GM18508 (cell line): ENCODE measurements around the gene TRUB2.

Experiments used
- ATAC-seq: cut with Tn5 transposase; IDR thresholded peaks from one replicate; pipeline ENCODE4 v1.9.1; 2021; ENCODE audit warnings: moderate number of reproducible peaks; ENCODE audit not compliant: insufficient read depth, unreplicated experiment

The TRUB2 gene, protein sequence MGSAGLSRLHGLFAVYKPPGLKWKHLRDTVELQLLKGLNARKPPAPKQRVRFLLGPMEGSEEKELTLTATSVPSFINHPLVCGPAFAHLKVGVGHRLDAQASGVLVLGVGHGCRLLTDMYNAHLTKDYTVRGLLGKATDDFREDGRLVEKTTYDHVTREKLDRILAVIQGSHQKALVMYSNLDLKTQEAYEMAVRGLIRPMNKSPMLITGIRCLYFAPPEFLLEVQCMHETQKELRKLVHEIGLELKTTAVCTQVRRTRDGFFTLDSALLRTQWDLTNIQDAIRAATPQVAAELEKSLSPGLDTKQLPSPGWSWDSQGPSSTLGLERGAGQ

DNA sequence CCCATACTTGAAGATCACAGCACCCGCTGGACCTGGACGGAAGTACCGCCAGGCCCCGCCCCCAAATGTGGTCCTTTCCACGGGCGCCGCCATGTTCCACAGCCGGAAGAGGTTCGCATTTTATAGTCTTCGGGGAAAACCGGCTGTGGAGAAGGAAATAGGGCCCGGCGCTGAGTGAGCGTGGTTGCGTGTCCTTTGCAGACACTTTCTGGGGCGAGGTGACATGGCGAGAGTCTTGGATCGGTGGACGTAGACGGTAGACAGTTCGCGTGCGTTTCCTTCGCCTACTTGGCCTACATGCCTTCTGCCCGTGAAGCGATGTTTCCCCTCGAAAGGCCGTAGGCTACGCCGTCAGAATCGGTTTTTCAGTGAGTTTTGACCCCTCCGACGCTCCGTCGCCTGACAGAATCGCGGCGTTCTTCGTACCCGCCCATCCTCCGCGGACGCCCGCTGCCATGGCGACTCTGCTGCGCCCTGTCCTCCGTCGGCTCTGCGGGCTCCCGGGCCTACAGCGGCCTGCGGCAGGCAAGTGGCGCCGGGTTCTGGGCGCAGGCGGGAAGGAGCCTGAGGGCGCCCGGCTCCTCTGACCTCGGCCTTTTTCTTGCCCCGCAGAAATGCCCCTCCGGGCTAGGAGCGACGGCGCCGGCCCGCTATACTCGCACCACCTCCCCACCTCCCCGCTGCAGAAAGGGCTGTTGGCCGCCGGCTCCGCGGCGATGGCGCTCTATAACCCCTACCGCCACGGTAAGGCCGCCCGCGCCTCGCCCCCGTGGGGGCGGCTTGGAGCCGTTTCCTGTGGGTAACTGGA, at the start of gene TRUB2, which contains the start of gene COQ4:
Gene TRUB2 (minus strand): TSS at position 44 of the 808 bp plus-strand sequence. CDS start 39 bp downstream, at position 5.
Gene COQ4 (plus strand): TSS at position 436 of the 808 bp plus-strand sequence. CDS start 20 bp downstream, at position 456.
- ATAC-seq: peak; percentile 55

DNA sequence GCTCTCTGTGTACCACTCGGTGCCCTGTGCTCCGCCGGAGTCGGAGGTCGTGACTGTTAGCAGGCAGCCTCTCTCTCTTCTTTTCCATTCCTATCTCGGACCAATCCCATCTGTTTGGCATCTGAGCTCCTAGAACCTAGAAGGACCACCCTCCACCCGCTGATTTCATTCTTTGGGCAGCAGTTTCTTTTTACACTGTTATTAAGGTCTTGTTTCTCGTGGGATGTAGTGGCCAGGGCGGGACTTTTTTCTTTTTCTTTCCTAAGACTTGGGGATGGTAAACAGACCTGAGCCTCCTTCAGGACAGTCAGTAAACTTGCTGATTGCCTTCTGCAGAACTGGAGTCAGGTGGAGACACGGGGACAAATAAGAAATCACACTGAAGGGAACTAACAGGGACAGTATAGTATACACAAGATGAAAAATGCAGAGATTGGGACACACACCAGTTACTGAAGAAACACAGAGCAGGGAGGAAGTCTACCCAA, 49.4 kb upstream of the TRUB2 start:
- ATAC-seq: no peak

DNA sequence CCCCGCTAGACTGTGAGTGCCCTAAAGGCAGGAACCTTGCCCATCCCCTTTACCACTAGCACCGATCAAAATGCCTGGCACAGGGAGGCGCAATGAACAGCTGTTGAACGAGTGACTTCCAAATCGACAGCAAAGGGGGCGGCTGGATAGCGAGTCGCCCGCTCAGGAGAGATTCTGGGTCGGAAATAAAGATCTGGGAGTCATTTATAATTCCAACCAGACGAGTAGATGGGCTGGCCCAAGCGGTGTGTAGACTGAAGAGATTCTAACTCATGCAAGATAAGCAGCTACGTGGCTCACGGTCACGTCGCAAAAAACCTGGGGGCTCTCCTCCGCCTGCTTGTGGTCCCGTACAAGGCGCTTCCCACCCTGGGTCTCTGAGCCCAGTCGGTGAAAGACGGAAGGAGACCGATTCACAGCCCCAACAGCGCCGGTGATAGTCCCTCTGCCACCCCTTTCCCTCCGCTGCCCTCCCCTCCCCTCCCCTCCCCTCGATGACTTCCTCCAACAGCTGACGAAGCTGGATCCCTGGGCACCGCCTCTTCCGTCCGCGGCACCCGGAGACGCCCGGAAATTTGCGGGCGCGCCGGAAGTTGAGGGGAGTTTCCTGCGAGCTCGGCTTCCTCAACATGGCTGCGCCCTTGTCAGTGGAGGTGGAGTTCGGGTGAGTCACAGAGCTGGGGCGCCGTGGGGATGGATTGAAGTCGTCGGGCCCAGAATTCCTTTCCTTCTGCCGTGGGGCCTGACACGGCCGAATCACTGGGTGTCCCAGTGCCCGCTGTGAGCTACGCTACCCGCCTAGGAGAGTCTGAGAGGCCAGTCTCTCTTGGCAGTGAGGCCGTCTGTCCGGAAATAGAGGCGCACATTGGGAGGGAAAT, 48.7 kb upstream of the TRUB2 start, which contains the start of gene URM1:
Gene URM1 (plus strand): TSS at position 623 of the 878 bp plus-strand sequence. CDS start 7 bp downstream, at position 630.
- peak; percentile 56 for ATAC-seq

DNA sequence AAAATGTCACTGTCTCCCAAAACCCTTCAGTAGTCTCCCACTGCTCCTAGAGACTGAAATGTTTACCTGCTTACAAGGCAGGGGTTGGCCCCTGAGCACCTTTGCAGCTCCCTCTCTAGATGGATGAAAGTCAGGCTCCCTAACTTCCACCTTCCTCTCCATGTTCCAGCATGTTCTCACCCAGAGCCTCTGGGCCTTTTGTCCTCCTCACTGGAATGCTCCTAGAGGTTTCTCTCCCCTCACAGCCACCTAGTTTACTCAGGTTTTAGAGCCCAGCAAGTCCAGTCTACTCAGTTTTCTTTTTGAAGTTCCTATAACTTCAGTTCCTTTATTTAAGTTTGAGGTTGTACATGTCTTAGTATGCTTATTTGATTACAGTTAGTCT, 48.1 kb upstream of the TRUB2 start:
- ATAC-seq: no peak

DNA sequence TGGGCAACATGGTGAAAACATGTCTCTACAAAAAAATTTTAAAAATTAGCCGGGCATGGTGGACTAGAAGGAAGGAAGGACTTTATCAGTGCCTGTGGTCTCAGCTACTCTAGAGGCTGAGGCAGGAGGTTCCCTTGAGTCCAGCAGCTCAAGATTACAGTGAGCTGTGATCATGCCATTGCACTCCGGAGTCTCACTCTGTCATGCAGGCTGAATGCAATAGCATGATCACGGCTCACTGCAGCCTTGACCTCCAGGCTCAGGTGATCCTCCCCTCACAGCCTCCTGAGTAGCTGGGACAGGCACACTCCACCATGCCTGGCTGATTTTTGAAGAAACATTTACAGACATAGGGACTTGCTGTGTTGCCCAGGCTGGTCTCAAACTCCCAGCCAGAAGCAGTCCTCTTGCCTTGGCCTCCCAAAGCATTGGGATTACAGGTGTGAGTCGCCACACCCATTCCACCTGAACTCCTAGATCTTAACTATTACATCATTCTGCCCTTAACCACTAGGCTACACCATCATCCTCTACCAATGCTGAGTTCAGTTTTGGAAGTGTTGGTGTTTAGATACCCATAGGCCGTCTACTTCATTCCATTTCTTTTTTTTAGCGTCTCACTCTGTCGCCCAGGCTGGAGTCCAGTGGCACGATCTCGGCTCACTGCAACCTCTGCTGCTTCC, 46.9 kb upstream of the TRUB2 start:
- no peak for ATAC-seq

DNA sequence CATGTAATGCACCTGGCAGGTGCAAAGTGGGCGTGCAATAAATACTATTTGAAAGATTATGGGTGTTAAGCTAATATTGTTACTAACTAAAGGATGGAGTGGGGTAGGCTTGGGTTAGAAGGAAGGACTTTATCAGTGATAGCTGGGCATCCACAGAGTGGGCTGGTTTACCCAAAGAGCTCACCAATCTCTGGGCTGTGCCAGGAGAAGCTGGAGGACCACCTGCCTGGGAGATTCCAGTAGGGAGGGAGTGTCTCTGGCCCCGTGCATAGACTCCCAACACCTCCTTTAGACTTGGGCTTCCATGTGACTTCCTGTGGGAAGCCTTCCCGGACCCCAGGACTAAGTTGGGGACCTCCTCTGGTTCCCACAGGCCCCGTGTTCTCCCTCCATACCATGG, 43.3 kb upstream of the TRUB2 start:
- no peak for ATAC-seq

DNA sequence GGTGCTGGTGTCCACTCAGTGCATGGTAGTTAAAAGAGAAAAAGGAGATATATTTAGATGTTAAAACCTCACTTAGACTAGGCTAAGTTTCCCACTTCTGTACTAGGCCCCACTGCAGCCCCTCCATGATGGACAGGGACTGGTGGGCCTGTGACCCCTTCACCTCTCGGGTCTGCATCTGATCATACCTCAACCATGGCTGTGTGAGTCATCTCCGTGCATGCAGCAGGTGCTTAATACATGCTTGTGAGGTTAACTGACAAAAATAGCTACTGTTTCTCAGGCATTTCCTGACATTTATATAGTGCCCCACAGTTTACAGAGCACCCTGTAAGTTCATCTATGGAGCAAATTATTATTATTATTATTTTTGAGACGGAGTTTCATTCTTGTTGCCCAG, 40.5 kb upstream of the TRUB2 start:
- no peak for ATAC-seq

DNA sequence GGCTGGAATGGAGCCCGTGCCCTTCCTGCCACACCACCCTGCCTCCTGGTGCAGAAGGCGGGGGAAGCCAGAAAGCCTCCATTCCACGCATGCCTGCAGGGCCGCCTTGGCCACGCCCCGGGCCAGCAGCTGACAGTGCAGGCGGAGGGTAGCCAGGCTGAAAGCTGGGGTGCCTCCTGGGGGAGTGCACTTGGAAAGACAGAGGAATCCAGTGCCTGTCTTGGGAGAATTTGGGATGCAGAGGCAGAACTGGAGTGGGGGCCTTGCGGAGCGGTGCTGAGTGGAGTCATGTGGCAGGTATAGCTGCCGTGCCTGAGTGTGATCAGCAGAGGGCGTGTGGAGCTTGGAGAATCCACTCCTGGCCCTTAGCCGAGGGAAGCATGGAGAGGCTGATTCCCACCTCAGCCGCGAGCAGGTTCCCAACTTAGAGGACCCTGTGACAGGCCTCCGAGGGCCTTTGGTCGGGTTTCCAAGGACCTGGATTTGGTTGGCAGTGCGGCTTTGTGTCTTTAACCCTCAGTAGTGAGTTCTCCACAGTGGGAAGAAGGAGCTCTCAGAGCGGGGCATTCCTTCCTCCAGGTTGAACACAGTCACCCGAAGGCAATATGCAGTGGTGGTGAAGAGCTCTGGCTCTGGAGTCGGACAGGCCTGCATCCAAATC, 39.9 kb upstream of the TRUB2 start:
- no peak for ATAC-seq

DNA sequence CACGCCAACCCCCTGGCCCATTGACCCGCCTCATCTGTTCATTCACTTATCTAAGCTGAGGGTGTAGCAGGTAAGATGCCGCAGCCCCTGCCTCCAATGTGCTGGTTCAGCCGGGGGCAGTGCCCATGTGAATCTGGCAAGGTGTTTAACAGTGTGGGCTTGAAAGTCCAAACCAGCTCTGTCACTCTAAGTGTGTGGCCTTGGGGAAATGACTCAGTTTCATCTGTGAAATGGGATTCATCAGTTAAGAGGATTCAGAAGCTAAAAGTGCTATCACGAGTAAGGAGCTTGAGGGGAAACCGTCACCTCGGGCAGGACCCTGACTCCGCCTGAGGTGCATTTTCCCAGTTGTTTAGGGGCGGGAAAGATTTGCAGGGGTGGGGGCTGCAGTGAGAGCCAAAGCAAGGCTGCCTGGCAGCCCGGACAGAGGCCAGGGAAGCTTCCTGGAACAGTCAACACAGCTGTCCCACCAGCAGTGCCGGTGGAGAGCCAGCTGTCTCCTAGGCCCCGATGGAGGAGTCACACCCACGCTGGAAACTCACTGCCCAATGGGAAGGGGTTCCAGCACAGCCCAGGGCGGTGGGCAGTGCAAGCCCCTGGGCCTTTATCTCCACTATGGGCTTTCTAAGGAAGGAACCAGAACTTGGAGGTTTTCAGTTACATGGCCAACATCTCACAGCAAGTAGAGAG, 39.2 kb upstream of the TRUB2 start:
- ATAC-seq: no peak

DNA sequence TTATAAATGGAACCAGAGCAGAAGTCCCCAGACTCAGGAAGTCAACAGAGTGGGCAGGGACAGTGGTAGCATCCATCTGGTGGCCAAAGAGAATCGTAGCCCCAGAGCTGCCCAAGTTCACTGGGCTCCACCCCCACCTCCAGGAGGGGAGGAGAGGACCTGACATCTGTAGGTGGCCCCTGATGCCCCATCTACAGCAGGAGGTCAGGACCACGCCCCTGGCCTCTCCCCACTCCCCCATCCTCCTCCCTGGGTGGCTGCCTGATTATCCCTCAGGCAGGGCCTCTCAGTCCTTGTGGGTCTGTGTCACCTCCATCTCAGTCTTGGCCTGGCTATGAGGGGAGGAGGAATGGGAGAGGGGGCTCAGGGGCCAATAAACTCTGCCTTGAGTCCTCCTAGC, 38.6 kb upstream of the TRUB2 start:
- no peak for ATAC-seq

DNA sequence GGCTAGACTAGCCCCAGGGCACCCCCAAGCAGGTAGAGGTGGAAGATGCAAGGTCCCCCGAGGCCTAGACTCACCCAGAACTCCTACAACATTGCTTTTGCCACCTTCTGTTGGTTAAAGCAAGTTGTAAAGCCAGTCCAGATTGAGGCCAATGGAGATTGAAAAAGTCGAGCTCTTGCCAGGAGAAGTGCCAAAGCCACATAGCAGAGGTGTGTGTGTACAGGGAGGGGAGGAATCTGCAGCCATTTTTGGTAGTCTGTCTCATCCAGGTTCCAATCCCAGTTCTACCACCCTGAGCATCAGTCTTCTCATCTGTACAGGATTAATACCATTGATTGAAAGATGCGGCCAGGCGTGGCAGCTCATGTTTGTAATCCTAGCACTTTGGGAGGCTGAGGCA, 36.6 kb upstream of the TRUB2 start:
- ATAC-seq: no peak

DNA sequence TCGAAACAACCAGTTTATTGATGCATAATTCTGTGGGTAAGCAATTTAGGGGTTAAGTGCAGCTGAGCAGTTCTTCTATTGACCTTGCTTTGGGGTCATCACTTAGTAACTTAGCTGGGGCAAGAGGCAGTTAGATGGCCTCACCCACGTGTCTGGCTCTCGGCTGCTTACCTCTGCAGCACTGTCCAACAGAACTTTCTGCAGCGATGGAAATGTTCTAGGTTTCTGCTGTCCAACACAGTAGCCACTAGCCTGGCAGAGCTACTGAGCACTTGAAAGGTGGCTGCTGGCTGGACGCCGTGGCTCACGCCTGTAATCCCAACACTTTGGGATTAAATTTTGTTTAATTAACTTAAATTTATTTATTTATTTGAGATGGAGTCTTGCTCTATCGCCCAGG, 35.8 kb upstream of the TRUB2 start:
- no peak for ATAC-seq

DNA sequence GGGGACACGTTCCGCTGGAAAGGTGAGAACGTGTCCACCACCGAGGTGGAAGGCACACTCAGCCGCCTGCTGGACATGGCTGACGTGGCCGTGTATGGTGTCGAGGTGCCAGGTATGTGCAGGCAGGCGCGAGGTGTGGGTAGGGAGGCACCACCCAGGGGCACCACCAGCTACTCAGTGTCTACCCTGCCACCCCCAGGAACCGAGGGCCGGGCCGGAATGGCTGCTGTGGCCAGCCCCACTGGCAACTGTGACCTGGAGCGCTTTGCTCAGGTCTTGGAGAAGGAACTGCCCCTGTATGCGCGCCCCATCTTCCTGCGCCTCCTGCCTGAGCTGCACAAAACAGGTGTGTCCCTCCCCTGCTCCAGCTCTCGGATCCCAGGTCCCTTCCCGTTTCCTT, 33.2 kb upstream of the TRUB2 start:
- no peak for ATAC-seq

DNA sequence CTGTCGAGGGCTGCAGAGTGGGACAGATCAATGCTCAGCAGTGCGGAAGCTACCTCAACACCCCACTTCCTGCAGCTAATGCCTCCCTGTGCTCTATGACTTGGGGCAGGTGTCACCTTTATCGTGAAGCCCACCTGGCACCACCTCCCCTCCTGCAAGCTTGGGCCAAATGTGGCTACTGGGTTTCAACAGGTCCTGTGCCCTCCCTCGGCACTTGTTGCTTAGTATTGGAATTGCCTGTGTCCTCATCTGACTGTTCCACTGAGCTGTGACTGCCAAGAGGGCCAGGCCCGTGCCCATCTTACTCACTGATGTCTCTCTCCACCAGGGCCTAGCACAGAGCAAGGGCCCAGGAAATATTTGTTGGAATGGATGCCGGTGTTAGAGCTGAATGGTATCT, 27.5 kb upstream of the TRUB2 start:
- ATAC-seq: no peak

DNA sequence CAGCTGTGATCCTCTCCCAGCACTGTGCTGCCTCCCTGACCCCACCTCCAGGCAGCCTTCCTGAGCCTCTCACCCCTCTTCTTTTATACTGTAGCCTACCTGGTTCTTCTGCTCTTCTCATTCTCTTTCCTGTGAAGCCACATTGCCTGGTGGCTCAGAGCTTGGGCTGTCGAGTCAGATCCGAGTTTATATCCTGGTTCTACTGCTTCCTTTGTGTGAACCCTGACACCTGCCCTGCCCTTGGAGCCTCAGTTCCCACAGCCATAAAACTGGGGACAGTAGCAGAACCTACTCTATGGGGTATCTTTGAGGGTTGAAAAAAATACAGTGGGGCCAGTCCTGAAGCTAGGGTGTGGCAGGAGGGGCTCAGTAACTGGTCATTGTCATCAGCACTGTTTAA, 26.9 kb upstream of the TRUB2 start:
- ATAC-seq: no peak

DNA sequence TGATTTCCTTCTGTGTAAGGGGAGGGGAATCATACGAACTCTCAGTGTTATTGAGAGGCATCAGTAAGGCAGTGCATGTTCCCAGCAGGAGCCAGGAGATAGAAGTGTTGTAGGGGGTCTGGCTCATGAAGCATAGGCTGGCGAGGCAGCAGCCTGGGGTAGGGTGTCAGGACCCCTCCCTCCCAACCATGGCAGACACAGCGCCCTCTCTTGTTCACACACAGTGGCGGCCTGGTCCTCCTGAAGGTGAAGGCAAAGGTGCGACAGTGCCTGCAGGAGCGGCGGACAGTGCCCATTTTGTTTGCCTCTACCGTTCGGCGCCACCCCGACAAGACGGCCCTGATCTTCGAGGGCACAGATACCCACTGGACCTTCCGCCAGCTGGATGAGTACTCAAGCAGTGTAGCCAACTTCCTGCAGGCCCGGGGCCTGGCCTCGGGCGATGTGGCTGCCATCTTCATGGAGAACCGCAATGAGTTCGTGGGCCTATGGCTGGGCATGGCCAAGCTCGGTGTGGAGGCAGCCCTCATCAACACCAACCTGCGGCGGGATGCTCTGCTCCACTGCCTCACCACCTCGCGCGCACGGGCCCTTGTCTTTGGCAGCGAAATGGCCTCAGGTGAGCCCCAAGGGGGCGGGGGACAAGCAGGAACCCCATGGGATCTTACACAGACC, 22.8 kb upstream of the TRUB2 start:
- ATAC-seq: no peak

DNA sequence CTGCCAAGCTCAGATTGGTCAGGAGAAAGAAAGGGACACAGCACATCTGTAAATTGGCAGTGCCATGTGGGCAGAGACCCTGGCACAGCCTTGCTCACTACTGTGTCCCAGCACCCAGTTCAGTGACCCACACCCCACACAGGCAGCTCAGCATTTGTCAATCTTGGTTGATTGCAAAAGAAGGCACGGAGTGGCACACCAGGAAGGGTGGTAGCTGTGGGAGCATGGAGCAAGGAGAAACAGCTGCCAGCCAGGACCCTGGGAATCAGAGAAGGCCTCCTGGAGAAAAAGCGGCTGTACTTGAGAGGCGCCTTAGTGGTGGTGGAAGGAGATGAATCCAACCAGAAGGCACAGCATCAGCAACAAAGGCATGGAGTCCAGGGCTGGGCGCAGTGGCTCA, 21.6 kb upstream of the TRUB2 start:
- no peak for ATAC-seq

DNA sequence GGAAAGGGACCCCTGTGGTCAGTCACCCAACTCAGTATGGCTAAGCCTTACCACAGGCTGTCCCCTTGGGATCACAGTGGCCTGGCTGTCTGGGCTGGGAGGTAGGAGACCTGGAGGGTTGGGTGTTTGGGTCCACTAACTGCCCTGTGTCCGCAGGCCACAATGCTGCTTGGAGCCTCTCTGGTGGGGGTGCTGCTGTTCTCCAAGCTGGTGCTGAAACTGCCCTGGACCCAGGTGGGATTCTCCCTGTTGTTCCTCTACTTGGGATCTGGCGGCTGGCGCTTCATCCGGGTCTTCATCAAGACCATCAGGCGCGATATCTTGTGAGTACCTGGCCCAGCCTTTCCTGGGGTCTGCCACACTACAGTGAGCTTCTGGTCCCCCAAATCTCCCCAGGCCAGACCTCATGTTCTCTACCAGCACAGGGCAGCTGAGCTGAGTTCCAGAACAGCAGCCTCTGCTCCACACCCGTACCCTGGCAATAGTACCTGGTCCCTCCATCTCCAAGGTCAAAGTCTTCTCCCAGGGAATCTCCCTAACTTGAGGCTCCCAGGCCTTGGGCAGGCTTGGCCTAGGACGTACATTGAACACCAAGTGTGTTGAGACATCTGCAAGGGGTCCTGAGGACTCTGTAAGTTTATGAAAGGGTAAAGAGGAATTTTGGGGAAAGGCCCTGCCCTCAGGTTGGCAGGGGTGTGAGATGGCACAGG, 20.9 kb upstream of the TRUB2 start:
- no peak for ATAC-seq
